ENCODE data around the gene STX4. TPM values are rescaled to one million over a fixed set of nuclear protein-coding genes. Genes with fewer than 3 reads are reported as not detected.

The STX4 gene
- total RNA-seq, 1 donor = 24.2 TPM

DNA sequence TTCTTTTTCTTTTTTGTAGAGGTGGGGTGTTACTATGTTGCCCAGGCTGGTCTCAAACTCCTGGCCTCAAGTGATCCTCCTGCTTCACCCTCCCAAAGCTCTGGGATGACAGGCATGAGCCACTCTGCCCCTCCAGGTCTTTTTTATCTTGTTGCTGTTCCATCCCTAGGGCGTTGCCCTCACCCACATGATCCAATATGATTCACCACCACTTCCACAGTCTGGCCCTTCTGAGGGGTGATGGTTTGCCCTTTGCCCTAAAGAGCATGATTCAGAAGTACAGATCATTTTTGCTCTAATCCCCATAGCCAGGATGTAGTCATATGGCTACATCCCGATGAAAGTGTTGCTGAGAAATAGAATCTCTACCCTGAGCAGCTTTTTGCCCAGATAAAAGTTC, 18.8 kb downstream of the STX4 start:
- DNase-seq (ENCODE audit: low read depth) = peak; percentile 91
- no peak overlapping the region for H3K4me3 ChIP-seq (ENCODE audit: low read depth, low read length)
- TF ChIP-seq, protein P1, sequence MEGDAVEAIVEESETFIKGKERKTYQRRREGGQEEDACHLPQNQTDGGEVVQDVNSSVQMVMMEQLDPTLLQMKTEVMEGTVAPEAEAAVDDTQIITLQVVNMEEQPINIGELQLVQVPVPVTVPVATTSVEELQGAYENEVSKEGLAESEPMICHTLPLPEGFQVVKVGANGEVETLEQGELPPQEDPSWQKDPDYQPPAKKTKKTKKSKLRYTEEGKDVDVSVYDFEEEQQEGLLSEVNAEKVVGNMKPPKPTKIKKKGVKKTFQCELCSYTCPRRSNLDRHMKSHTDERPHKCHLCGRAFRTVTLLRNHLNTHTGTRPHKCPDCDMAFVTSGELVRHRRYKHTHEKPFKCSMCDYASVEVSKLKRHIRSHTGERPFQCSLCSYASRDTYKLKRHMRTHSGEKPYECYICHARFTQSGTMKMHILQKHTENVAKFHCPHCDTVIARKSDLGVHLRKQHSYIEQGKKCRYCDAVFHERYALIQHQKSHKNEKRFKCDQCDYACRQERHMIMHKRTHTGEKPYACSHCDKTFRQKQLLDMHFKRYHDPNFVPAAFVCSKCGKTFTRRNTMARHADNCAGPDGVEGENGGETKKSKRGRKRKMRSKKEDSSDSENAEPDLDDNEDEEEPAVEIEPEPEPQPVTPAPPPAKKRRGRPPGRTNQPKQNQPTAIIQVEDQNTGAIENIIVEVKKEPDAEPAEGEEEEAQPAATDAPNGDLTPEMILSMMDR (IDR thresholded peaks at IDR 0.05; ENCODE audit: insufficient read depth, low read length) = no peak

GRCh38 chr16:31055613-31056012, 22.3 kb downstream of the STX4 start:
- no peak overlapping the region for H3K4me3 ChIP-seq (ENCODE audit: low read depth, low read length)
- DNase-seq (ENCODE audit: low read depth) = no peak
- TF ChIP-seq, protein P1 (IDR thresholded peaks at IDR 0.05; ENCODE audit: insufficient read depth, low read length) = no peak

- no peak overlapping the region for H3K4me3 ChIP-seq (ENCODE audit: low read depth, low read length)
- DNase-seq (ENCODE audit: low read depth) = no peak
- TF ChIP-seq, protein P1 (IDR thresholded peaks at IDR 0.05; ENCODE audit: insufficient read depth, low read length) = no peak
These were observed 27.9 kb downstream of the STX4 start for GRCh38 chr16:31061126-31061812.

GRCh38 chr16:31061813-31062440, 28.6 kb downstream of the STX4 start:
- TF ChIP-seq, protein P1 (IDR thresholded peaks at IDR 0.05; ENCODE audit: insufficient read depth, low read length) = no peak
- no peak for DNase-seq (ENCODE audit: low read depth)
- H3K4me3 ChIP-seq (ENCODE audit: low read depth, low read length) = no peak overlapping the region

GRCh38 chr16:31063495-31063842, 30.1 kb downstream of the STX4 start:
- TF ChIP-seq, protein P1 (IDR thresholded peaks at IDR 0.05; ENCODE audit: insufficient read depth, low read length) = no peak
- DNase-seq (ENCODE audit: low read depth) = no peak
- H3K4me3 ChIP-seq (ENCODE audit: low read depth, low read length) = no peak overlapping the region

GRCh38 chr16:31063843-31064611, 30.7 kb downstream of the STX4 start:
- no peak for DNase-seq (ENCODE audit: low read depth)
- peak overlapping the region; percentile 13 for H3K4me3 ChIP-seq (ENCODE audit: low read depth, low read length)
- TF ChIP-seq, protein P1 (IDR thresholded peaks at IDR 0.05; ENCODE audit: insufficient read depth, low read length) = no peak
